ENCODE results near the gene CBFA2T3. TPM values are rescaled to one million over a fixed set of nuclear protein-coding genes. Genes with fewer than 3 reads are reported as not detected.

CBFA2T3 gene
- total and polyA plus RNA-seq, 2 of the 8 experiments (the other 6 are each of a cell fraction or from before 2014, with no cell fraction given), result 0.51 to 1.3 TPM

- TF ChIP-seq CTCF (IDR thresholded peaks at IDR 0.05; ENCODE audit: control extremely low read depth in 1 of 3, insufficient read depth in 1 of 3, low read depth in 1 of 3, low read length in 3 of 3) (no peak), JUN (IDR thresholded peaks at IDR 0.05; ENCODE audit: low read depth, low read length) (no peak), ZNF274 (IDR thresholded peaks at IDR 0.05; ENCODE audit: borderline replicate concordance, extremely low read depth, low read length) (no peak), EZH2 (IDR thresholded peaks at IDR 0.05; ENCODE audit: low read depth, low read length, severe bottlenecking) (no peak), SRF (IDR thresholded peaks at IDR 0.05; ENCODE audit: low read depth, low read length) (no peak), RFX5 (IDR thresholded peaks at IDR 0.05; ENCODE audit: borderline replicate concordance, low read depth, low read length) (no peak), RNF2 (IDR thresholded peaks at IDR 0.05; ENCODE audit: borderline replicate concordance, low read depth, low read length, missing control alignments, poor library complexity, severe bottlenecking) (no peak), BCL11A (IDR thresholded peaks at IDR 0.05; ENCODE audit: low read depth in 2 of 2, low read length in 2 of 2) (no peak)
Measured at GRCh38 chr16:88826070-88826840, 150.8 kb downstream of the CBFA2T3 start (continued).
